Activated CD4-positive, alpha-beta T cell treated with anti-CD3 and anti-CD28 coated beads, Interleukin-2, amount 50 U/mL, for 48 hours (primary cell): ENCODE measurements around the gene PRKAB1.
"Not testable (repeated sequence)": the region's sequence is repeated elsewhere in the genome, so short reads cannot be mapped to it uniquely, and the experiment has no call there.

Experiments
- DNase-seq, 2 experiments: peaks; one replicate each; pipeline ENCODE4 v3.0.0-alpha.2; 2020

The PRKAB1 gene

DNA sequence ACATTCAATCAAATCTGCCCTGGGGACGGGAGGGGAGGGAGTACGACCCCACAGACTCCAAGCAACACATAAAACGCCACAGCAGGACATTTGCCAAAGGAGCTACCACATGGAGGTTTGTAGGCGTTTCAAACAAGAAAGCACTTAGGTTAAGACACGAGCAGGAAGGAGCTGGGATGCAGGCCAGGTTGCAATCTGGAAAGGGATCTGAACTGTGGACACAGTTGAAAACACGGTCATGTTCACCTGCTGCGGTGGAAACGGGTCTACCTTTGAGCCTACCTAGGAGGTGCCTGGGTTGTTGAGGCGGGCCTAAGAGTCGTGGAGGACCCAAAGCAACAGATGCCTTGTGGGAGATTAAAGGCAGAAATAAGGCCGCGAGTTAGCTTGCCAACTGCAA is 18.4 kb downstream of the PRKAB1 start:
- no peak for DNase-seq

DNA sequence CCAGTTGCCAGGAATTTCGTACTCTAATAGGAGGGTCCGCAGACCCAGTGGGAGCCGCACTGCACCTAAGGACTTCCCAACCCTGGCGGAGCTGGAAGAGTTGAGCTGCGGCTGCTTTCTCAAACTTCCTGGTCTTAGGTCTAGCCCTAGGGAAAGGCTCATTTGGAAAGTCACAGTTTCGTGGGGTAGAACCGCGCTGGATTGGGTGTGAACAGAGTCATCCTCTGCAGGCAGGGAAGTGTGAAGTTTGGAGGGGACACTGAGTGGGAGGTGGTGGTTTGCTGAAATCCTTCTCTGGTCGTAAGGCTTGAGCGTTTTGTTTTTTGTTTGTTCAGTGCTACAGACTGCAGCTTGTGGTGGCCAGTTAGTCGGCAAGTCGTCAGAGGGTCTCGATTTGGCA is 18.8 kb downstream of the PRKAB1 start:
- no peak for DNase-seq

DNA sequence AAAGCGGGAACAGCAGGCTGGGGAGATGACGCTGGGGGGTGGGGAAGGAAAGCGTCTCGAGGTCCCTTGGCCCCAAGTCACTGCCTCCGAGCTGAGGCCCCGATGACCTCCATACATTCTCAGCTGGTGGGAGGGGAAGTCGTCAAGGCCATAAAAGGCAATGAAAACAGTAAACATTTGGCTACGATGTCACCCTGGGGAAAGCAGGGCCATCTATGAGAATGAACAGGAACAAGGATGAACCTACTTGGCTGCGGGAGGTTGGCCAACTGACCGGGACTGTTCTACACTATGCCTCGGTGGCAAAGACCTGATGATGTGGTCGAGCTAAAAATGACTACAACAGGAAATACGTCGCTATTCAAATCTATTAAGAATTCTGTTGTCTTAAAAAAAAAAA is 19.5 kb downstream of the PRKAB1 start:
- DNase-seq: no peak

DNA sequence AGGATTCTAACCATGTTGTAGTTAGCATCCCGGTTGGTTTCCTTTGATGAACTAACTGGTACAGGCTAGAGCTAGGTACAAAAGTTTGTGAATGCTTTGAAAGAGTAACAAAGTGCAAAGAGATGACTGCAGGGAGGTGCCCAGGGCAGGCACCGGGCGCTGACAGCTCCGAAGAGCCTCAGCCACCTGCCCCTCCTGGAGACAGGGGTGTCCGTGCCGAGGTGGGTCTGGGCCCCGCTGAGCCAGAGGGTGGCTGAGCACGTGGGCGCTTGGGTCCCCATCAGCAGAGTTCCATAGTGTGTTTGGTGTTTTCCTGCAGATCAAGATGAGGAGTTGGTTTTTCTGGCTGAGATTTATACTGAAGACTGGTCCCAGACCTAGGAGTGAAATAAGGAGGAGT is 19.9 kb downstream of the PRKAB1 start:
- no peak for DNase-seq

DNA sequence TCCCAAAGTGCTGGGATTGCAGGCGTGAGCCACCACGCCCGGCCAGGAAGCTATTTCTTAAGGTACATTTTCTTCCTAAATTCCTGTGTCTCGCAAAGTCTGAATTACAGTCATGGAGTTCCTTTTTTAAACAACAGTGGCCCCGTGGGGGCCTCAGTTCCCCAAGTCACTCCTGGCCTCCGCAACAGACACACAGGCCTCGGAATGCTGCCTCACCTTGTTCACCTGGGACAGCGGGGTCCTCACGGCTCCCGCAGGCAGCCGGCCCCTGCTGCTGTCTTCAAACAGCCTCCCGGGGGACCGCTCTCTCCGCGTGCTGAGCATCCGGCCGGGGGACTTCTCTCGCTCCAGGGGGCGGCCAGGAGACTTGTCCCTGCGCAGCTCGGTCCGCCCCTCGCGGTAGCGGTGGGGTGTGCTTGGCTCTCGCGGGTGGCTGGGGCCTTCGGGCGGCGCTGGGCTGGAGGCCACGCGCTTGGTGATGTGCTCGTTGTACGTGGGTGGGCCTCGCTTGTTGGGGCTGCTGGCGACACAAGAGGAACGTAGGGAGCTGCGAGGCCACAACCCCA is 22.1 kb downstream of the PRKAB1 start:
- DNase-seq: no peak

DNA sequence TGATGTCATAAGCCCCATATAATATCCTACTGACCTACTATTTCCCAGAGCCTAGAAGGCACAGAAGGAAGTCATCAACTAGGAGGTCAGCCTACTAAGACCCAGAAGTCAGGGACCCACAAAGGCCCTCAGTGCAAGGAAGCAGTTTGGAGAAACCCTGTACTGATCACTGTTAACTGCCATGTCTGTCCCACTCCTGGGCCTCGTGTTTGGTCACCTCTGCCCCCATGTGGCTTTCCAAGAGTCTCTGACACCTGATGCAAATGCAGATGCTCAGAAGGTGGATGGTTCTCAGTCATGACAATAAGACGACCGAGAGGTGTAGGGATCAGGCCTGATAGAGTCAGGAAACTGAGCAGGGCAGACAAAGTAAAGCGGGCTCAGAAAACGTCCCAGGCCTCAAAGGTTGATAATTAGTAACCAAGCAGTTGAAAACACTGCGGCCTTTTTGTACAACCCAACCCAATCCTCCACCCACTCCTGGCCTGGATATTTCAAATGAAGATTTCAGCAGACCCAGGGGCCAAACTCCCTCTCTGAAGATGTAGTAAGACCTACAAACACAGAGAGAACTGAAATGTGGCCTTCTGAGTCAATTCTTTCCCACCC is 23.4 kb downstream of the PRKAB1 start:
- no peak for DNase-seq

DNA sequence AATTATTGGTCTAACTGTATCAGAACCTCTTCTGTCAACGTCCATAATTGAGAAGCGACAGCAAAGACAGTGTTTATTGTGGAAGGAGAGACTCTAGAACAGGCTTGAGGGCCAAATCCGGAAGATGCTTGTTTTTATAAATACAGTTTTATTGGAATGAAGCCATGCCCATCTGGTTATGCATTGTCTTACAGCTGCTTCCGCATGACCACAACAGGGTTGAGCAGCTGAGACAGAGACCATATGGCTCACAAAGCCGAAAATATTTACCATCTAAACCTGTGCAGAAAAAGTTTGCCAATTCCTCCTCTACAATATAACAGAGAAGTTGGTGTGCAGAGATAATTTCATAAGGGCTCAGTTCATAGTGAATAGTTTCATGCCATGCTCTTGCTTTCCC is 24.5 kb downstream of the PRKAB1 start:
- DNase-seq: no peak

DNA sequence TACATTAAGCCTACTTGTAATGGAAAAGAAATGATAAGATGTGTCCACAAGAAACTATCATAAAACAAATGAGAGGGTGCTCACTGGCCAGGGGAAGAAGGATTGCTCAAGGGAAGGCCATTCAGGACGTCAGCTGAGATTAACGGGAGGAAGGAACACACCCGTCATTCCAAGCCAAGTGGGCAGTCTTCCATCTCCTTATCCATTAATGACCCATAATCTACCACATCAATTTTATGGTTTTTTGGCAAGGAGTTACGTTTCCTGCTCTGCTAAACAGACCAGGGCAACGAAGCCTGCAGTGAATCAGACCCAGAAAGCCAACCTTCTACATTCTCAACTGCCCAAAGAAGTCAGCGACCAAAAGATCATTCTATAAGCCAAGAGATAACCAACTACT is 25.1 kb downstream of the PRKAB1 start:
- no peak for DNase-seq

DNA sequence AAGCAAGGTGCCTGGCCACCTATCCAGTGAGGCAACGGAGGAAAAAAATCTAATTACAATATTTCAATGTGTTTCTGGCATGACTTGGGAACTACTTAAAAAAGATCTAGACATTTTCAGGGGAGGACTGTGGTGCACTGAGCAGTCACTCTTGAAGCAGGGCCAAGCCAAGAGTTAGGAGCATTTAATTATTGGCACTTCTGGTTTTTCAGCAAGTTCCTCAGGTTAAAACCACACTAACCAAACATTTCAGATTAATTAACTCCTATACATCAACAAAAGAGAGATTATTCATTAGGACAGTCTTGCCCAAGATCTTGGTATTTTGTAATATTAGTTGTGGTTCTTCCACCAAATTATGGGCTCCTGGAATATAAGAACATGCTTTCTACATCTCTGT is 25.6 kb downstream of the PRKAB1 start:
- no peak for DNase-seq

DNA sequence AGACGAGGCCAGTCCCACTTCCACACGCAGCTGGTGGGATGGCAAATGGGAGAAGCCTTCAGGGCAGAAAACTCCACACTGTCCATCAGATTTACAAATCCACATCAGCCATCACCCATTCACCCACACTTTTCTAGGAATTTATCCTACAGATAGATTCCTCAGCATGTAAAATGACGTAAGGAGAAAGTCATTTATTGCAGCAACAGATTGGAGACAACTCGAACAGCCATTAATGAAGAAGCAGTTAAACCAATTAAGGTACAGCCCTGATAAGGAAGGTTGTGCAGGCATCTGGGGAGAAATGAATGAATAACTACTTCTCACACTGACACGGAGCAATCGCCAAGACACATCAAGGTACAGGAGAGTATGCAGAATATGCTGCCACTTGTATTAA is 26.2 kb downstream of the PRKAB1 start:
- no peak for DNase-seq

DNA sequence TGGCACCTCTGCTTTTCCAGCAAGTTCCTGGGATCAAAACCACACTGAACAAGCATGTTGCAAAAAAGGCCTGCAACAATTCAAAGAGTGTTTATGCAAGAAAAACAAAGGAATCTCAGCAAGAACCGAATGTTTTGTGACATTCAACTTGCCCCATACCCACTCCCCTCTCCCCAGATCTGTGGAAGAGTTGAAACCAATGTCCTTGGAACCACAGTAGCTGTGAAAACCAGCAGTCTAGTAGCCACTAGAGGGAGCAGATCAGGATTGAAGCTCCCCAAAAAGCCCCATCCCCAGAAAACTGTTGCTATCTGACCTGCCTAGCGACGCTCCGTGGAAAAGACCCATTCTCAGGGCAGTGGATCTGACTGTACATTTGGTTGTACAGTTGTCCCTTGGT is 27.1 kb downstream of the PRKAB1 start:
- DNase-seq: no peak

DNA sequence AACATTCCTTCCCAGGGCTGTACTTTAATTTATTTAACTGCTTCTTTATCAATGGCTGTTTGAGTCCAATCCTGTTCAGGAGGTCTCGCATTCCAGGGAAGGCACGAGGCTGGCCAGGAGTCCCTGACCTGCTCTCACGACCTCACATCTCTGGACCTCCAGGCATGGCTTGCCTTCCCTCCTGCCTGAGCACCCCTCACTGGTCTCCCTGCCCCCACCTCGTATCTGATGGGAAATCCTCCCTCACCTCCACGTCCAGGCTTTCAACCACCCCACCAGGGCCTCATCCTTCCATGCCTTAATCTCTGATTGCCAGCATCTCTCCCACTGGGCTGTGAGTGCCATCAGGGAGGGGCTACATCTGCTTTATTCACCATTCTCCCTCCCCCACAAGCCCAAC is 29.0 kb downstream of the PRKAB1 start:
- no peak for DNase-seq

DNA sequence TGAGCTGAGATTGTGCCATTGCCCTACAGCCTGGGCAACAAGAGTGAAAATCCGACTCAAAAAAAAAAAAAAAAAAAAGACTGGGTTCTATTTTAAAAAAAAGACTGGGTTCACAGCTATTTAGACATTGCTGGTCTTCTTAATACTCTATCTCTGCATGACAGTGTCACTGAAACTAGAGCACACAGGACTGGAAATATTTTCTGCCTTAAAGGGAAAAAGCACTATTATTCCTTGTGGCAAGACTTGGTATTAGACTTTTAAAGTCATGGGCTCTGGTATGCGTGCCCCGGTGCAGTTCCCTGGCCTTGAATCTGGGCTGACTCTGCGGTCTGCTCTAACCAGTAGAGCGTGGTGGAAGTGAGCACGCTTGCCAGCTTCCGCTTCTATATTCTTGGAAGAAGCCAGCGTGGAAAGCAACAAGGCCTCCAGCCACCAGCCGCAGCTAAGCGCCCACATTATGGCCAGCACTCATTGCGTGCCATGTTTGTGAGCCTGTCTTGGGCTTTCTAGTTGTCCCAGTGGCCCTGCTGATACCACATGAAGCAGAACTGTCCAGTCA is 31.3 kb downstream of the PRKAB1 start:
- no peak for DNase-seq

DNA sequence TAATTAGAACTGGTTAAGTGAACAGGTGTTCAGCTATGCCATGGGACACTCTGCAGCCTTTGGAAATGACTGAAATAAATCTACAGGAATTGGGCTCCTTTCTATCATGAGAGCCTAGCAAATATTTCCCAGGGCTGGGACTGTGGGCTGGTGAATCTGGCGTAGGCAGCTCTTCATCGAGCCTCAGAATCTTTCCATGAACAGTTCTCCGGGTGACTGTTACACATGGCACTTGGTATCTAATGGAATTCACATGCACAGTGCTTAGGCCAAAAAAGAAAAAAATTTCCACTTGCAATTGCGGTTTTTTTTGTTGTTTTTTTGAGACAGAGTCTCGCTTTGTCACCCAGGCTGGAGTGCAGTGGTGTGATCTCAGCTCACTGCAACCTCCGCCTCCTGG is 32.1 kb downstream of the PRKAB1 start:
- DNase-seq: no peak

DNA sequence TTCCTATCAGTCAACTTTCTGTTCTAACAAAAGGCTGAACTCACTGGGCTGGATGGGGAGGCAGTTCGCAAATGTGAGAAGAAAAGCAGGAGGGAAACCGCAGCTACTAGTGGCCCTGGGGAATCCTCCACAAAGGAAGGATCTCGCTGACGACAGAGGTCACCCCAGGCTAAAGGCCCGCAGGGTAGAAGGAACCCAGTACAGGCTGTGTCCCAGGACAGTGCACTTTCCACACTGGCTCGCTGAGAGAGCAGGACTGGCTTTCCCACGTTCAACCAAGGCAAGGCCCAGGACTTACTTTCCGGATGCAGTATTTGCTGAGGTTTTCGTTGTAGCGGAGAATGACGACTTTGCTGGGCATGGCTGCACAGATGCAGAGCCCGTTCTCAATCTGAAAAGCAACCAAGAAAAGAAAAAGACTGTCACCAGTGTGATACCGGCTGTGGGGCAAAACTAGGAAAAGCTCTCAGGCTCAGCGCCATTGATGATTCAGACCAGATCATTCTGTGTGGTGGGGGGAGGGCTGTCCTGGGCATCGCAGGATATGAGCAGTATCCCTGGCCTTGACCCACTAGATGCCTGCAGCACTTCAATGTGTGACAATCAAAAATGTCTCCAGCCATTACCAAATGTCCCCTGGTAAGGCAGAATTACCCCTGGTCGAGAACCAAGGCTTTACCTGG is 36.3 kb downstream of the PRKAB1 start:
- no peak for DNase-seq

DNA sequence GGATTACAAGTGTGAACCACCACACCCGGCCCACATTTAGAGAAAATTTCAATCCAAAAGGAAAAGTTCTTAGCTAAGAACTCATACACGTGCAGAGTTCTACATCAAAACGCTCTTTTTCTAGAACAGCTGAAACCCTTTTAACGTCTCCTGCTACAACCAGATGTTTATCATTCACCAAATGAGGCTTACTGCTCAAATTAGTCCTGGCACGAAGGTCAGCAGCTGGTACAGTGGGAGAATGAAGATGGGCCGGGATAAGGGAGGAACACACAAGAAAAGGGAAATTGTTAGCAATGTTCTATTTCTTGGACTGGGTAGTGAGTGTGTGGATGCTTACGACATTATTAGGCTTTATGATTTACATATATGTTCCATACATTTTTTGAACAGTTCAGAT is 37.2 kb downstream of the PRKAB1 start:
- no peak for DNase-seq

DNA sequence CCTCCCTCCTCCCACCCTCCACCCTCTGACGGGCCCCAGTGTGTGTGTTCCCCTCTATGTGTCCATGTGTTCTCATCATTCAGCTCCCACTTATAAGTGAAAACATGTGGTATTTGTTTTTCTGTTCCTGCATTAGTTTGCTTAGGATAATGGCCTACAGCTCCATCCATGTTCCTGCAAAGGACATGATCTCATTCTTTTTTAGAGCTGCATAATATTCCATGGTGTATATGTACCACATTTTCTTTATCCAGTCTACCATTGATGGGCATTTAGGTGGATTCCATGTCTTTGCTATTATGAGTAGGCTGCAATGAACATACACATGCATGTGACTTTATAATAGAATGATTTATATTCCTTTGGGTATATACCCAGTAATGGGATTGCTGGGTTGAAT is 38.5 kb downstream of the PRKAB1 start:
- DNase-seq: not testable (repeated sequence)

DNA sequence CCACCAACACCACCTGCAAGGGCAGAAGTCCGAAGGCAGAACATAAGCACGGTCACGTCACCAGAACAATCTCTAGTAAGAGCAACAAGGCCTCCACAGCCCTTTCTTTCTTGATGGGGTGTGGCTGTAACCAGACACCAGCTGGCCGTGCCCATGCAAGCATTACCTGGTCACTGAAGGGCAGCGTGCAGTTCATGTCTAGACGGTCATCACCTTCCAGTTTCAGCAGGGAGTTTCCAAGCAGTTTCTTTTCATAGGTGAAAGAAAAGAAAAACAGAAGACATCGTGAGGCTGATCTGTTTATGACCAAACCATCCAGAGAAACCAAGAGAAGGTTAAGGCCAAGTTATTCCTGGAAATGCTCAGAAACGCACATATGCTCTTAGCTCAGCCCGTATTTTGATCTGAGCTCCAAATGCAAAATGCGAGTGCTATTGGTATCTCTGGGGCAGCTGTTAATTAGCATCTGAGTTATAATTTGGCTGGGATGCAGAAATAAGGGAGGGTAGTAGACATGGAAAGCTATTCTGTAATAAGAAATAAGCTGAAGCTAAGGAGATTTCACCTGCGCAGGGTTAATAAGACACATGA is 42.5 kb downstream of the PRKAB1 start:
- no peak for DNase-seq

DNA sequence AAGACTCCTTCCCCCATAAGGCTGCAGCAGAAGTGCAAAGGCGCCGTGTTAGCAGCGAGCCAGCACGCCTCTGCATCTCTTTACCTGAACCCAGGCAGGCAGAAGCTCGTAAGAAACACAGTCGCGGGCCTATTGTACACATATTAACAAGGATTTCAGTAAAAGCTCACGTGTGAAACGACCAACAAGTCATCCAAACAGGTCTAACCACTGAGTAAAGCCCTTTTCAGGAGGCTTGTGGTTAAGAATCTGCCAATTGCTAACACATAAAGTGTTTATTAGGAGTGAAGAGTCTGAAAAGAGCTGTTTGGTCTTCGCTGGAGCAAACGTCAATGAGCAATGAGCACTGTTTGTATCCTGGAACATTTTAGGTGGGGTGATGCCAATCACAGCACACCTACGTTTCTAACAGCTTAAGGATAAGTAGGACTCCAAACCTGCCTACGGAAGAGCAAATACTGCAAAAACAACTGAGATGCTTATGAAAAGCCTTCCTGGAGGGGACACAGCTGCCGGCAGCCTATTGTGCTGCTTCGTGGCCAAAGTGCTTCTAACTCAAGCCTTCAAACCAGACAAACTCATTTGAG is 43.1 kb downstream of the PRKAB1 start:
- no peak for DNase-seq

DNA sequence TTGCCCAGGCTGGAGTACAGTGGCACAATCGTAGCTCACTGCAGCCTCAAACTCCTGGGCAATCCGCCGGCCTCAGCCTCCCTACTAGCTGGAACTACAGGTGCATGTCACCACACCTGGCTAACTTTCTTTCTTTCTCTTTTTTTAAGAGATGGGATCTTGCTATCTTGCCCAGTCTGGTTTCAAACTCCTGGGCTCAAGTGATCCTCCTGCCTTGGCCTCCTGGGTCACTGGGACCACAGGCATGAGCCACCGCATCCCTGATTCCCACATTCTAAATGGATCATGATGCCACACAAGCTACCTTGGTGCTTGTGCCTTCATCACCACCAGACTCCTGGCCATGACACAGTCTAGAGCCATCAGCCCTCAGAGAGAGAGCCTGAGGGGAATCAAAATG is 43.8 kb downstream of the PRKAB1 start:
- no peak for DNase-seq

DNA sequence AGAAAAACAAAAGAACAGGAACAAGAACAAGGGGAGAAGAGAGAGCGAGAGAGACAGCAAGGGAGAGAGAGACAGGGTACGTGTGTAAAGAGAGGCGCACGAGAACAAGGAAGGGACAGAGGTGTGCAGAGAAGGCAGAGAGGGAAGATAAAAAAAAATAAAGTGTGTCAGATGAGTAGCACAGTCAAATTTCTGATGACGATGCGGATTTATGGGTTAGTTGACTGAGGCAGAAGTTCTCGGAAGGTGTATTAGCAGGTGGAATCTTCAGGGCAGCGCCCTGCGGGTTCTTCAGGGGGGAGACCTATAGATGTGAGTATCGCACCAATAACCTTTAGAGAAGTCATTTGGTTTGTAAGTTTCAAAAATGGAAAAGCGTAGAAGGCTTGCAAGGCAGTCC is 44.8 kb downstream of the PRKAB1 start:
- DNase-seq: no peak

DNA sequence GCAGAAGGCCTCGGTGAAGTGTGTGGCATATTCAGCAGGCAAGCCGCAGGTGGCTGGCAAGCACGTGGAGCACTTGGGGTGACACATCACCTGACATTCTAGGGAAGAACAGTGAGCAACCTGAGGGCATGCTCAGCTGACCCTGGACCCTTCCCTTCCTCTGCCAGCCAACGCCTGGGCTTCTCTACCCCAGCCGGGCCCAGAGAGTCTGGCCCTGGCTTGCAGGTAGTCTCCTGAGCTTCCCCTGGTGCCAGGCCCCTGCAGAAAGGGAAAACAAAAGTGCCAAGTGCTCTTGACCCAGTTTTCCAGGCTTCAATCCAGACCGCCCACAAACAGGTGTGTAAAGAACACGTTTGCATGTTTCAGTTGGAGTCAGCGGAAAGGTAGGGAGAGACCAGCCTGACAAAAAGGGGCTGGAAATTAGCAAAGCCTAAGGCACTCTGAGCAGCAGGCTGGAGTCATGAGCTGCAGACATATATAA is 45.7 kb downstream of the PRKAB1 start:
- DNase-seq: no peak

DNA sequence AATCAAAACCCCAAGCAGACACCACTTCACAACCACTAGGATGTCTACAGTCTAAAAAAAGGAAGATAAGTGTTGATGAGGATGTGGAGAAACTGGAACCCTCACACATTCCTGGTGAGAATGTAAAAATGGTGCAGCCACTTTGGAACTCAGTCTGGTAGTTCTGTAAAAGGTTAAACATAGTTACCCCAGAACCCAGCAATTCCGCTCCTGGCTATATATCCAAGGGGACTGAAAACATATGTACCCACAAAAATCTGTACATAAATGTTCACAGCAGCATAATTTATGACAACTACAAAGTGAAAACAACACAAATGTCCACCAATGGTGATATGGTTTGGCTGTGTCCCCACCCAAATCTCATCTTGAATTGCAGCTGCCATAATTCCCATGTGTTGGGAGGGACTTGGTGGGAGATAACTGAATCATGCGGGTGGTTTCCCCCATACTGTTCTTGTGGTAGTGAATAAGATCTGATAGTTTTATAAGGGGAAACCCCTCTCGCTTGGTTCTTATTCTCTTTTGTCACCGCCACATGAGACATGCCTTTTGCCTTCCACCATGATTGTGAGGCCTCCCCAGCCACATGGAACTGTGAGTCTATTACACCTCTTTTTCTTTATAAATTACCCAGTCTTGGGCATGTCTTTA is 46.8 kb downstream of the PRKAB1 start:
- peak in 1 of 2 experiments; percentile 4 for DNase-seq
